H1 (cell line): Measurements from ENCODE around the gene KDM6A. TPM values are rescaled to one million over a fixed set of nuclear protein-coding genes. Genes with fewer than 3 reads are reported as not detected.

Experiments
- CTCF ChIA-PET: fragments of 300-600 bp; sonication (Branson Sonifier 250); formaldehyde crosslinking; loops from one replicate; lab custom pipeline; 2021; ENCODE audit not compliant: partially characterized antibody; lab: Charles Lee
- POLR2A ChIA-PET: fragments of 300-600 bp; sonication (Branson Sonifier 250); formaldehyde crosslinking; loops from one replicate; lab custom pipeline; 2021; ENCODE audit warnings: inconsistent platforms; ENCODE audit not compliant: partially characterized antibody; lab: Charles Lee
- DNase-seq, 2 experiments: peaks; one replicate each; pipeline versions ENCODE4 v3.0.0 to v3.0.0-alpha.2; 2010 to 2022; ENCODE audit warnings: low spot score in 2 of 2, low read depth in 1 of 2, mixed read lengths in 1 of 2
- FAIRE-seq: peaks from 2 replicates; lab custom pipeline; 2011; peaks lifted over from hg19 to GRCh38; lab: Jason Lieb, UNC
- H2AFZ ChIP-seq: 2 replicates; pipeline ENCODE4 v1.8.1; 2012; ENCODE audit warnings: low read length, inconsistent platforms
- H2AK5ac ChIP-seq: 2 replicates; pipeline ENCODE4 v1.6.1; 2013; ENCODE audit warnings: low read depth, low read length
- H2BK120ac ChIP-seq: replicated peaks from 2 replicates; pipeline ENCODE3; 2013; ENCODE audit warnings: low read depth, low read length, inconsistent platforms
- H2BK12ac ChIP-seq: 2 replicates; pipeline ENCODE4 v1.6.1; 2013; ENCODE audit warnings: low read depth, low read length
- H2BK15ac ChIP-seq: 2 replicates; pipeline ENCODE4 v1.6.1; 2013; ENCODE audit warnings: low read length
- H2BK20ac ChIP-seq: 2 replicates; pipeline ENCODE4 v1.6.1; 2013; ENCODE audit warnings: low read length
- H2BK5ac ChIP-seq: 2 replicates; pipeline ENCODE4 v1.6.1; 2013; ENCODE audit warnings: low read depth, low read length
- H3K14ac ChIP-seq: 2 replicates; pipeline ENCODE4 v1.6.1; 2013; ENCODE audit warnings: inconsistent platforms; ENCODE audit not compliant: insufficient read length
- H3K18ac ChIP-seq: 2 replicates; pipeline ENCODE4 v1.6.1; 2013; ENCODE audit warnings: low read length; ENCODE audit errors: extremely low read depth
- H3K23ac ChIP-seq: 2 replicates; pipeline ENCODE4 v1.6.1; 2013; ENCODE audit warnings: inconsistent platforms; ENCODE audit not compliant: insufficient read length
- H3K23me2 ChIP-seq: 2 replicates; pipeline ENCODE4 v1.6.1; 2013; ENCODE audit warnings: low read depth, low read length
- H3K27ac ChIP-seq: 2 replicates; pipeline ENCODE4 v1.6.1; 2011; ENCODE audit warnings: low read depth, low read length, inconsistent platforms
- H3K27me3 ChIP-seq, 4 experiments: replicated peaks in 1 of 4; 1 replicate in 1 of 4; 2 replicates in 3 of 4; pipeline versions ENCODE4 v1.6.1 to v1.8.1; 2011 to 2013; ENCODE audit warnings: low read length in 3 of 4, mild to moderate bottlenecking in 3 of 4, inconsistent platforms in 2 of 4, mixed read lengths in 2 of 4, moderate library complexity in 1 of 4; ENCODE audit not compliant: control insufficient read depth in 3 of 4, insufficient read depth in 3 of 4; ENCODE audit errors: extremely low read depth in 1 of 4
- H3K36me3 ChIP-seq, 4 experiments: 2 replicates each; pipeline versions ENCODE4 v1.6.1 to v1.8.1; 2011 to 2013; ENCODE audit warnings: mild to moderate bottlenecking in 4 of 4, low read length in 3 of 4, moderate library complexity in 2 of 4, control low read depth in 1 of 4, inconsistent platforms in 1 of 4; ENCODE audit not compliant: insufficient read depth in 4 of 4, control insufficient read depth in 2 of 4
- H3K4ac ChIP-seq: replicated peaks from 2 replicates; pipeline ENCODE3; 2013; ENCODE audit warnings: low read length, low read depth, mixed read lengths, inconsistent platforms; ENCODE audit not compliant: insufficient read length
- H3K4me1 ChIP-seq, 4 experiments: replicated peaks in 1 of 4; 1 replicate in 1 of 4; 2 replicates in 3 of 4; pipeline versions ENCODE4 v1.6.1 to v1.8.1; 2011 to 2013; ENCODE audit warnings: low read length in 3 of 4, inconsistent platforms in 2 of 4, mixed read lengths in 1 of 4; ENCODE audit not compliant: insufficient read depth in 4 of 4, control insufficient read depth in 3 of 4
- H3K4me2 ChIP-seq, 2 experiments: 2 replicates each; pipeline versions ENCODE4 v1.6.1 to v1.8.1; 2011 to 2013; ENCODE audit warnings: low read depth in 2 of 2, low read length in 2 of 2, control low read depth in 1 of 2, inconsistent platforms in 1 of 2, mild to moderate bottlenecking in 1 of 2; ENCODE audit not compliant: insufficient read depth in 1 of 2
- H3K4me3 ChIP-seq, 4 experiments: fragments of 200-600, 300-600 bp in 1 of 4; sonication (generic), shearing (Covaris generic), sonication (Bioruptor Twin) in 1 of 4; 2 replicates each; pipeline versions ENCODE4 v1.5.1 to v1.8.1; 2011 to 2016; ENCODE audit warnings: low read length in 4 of 4, low read depth in 3 of 4, control low read depth in 2 of 4, inconsistent platforms in 2 of 4, mild to moderate bottlenecking in 2 of 4, mixed read lengths in 1 of 4, moderate library complexity in 1 of 4; ENCODE audit not compliant: insufficient read depth in 2 of 4; ENCODE audit errors: extremely low read depth in 1 of 4
- H3K56ac ChIP-seq: replicated peaks from 2 replicates; pipeline ENCODE3; 2013; ENCODE audit warnings: low read depth, mild to moderate bottlenecking, mixed read lengths, low read length, inconsistent platforms; ENCODE audit not compliant: insufficient read length
- H3K79me1 ChIP-seq: 2 replicates; pipeline ENCODE4 v1.6.1; 2013; ENCODE audit warnings: low read depth, low read length, control low read depth
- H3K79me2 ChIP-seq, 2 experiments: 2 replicates each; pipeline versions ENCODE4 v1.6.1 to v1.8.1; 2012 to 2013; ENCODE audit warnings: low read length in 2 of 2, mild to moderate bottlenecking in 2 of 2, inconsistent platforms in 1 of 2; ENCODE audit not compliant: insufficient read depth in 2 of 2, control insufficient read depth in 1 of 2
- H3K9ac ChIP-seq, 4 experiments: replicated peaks in 1 of 4; 1 replicate in 1 of 4; 2 replicates in 3 of 4; pipeline versions ENCODE4 v1.6.1 to v1.8.1; 2011 to 2013; ENCODE audit warnings: low read depth in 3 of 4, low read length in 3 of 4, control low read depth in 2 of 4, mild to moderate bottlenecking in 2 of 4, moderate library complexity in 2 of 4, inconsistent platforms in 1 of 4; ENCODE audit errors: extremely low read depth in 1 of 4
- H3K9me3 ChIP-seq, 2 experiments: 2 replicates each; pipeline versions ENCODE4 v1.6.1 to v1.8.1; 2012 to 2013; ENCODE audit warnings: mild to moderate bottlenecking in 2 of 2, moderate library complexity in 2 of 2, control low read depth in 1 of 2, inconsistent platforms in 1 of 2, low read depth in 1 of 2, low read length in 1 of 2, mixed read lengths in 1 of 2; ENCODE audit not compliant: insufficient read depth in 2 of 2
- H4K20me1 ChIP-seq, 2 experiments: replicated peaks in 1 of 2; 2 replicates each; pipeline versions ENCODE3 to v1.8.1; 2011 to 2013; ENCODE audit warnings: inconsistent platforms in 2 of 2, low read length in 2 of 2, mild to moderate bottlenecking in 1 of 2; ENCODE audit not compliant: insufficient read depth in 2 of 2, control insufficient read depth in 1 of 2
- H4K5ac ChIP-seq: 2 replicates; pipeline ENCODE4 v1.6.1; 2013; ENCODE audit warnings: low read length, low read depth, mixed read lengths, inconsistent platforms; ENCODE audit not compliant: insufficient read length
- H4K8ac ChIP-seq: 2 replicates; pipeline ENCODE4 v1.8.0; 2013; ENCODE audit warnings: mild to moderate bottlenecking, moderate library complexity, low read length, inconsistent platforms; ENCODE audit not compliant: insufficient read depth; ENCODE audit errors: extremely low read depth
- H4K91ac ChIP-seq: replicated peaks from 2 replicates; pipeline ENCODE3; 2013; ENCODE audit warnings: low read length, mixed read lengths, inconsistent platforms; ENCODE audit not compliant: insufficient read length
- BCL11A ChIP-seq, 2 experiments: IDR thresholded peaks; one replicate each; pipeline ENCODE4 v1.6.1; 2011; ENCODE audit warnings: low read depth in 2 of 2, low read length in 2 of 2, mild to moderate bottlenecking in 2 of 2
- E2F6 ChIP-seq: IDR thresholded peaks from 2 replicates; pipeline ENCODE4 v1.6.1; 2012; ENCODE audit warnings: inconsistent platforms
- HDAC6 ChIP-seq: IDR thresholded peaks from one replicate; pipeline ENCODE4 v1.7.1; 2012; ENCODE audit warnings: low read depth, mild to moderate bottlenecking, inconsistent platforms, low read length, moderate library complexity
- TBP ChIP-seq: IDR thresholded peaks from 2 replicates; pipeline ENCODE4 v1.6.1; 2011; ENCODE audit warnings: low read depth, low read length, improper control_type of control experiment
- WGBS, 2 experiments: shearing (Covaris generic) in 1 of 2; methylation state at CpG; one replicate each; pipeline versions ENCODE4 v1.1.6 to v1.1.7; 2013 to 2015; ENCODE audit warnings: low lambda C conversion rate in 2 of 2, mixed read lengths in 2 of 2, inconsistent platforms in 1 of 2, low coverage in 1 of 2, missing lambda C conversion rate in 1 of 2; ENCODE audit not compliant: insufficient replicate concordance in 2 of 2, insufficient coverage in 1 of 2, insufficient read length in 1 of 2; ENCODE audit errors: extremely low coverage in 1 of 2, missing lambda C conversion rate in 1 of 2; 5-methylcytosine and 5-hydroxymethylcytosine counted together
- polyA plus RNA-seq, 7 experiments: library from polyadenylated mRNA; depleted of rRNA in 3 of 7; stranded (reverse) in 5 of 7; unstranded in 2 of 7; fragments of >200 nt in 5 of 7; fragments of 200-250 nt in 2 of 7; gene quantifications; 1 replicate in 5 of 7; 2 replicates in 1 of 7; 4 replicates in 1 of 7; pipeline versions ENCODE4 v1.2.1 to v1.2.3, GENCODE V29; 2011 to 2013; ENCODE audit warnings: missing spikeins in 2 of 7, mixed read lengths in 2 of 7
- total RNA-seq: library from RNA; stranded (reverse); fragmentation: NEBNext Ultra II Directional; extraction: Animal tissue kit (Norgen Biotek cat#: 25700); gene quantifications from 2 replicates; pipeline ENCODE4 v1.2.1, GENCODE V29; 2021

KDM6A gene
- total and polyA plus RNA-seq, 2 of the 8 experiments (the other 6 are each of a cell fraction or from before 2014, with no cell fraction given): 43.5 to 58.4 TPM

GRCh38 chrX:44961817-44962607 is 89.0 kb downstream of the KDM6A start:
- Histone ChIP-seq H3K9ac (no peak overlapping the region), H2BK5ac (no peak overlapping the region), H2BK120ac (no peak overlapping the region), H2BK15ac (no peak overlapping the region), H2AK5ac (no peak overlapping the region), H3K14ac (no peak overlapping the region), H3K23ac (no peak overlapping the region), H3K4me2 (no peak overlapping the region), H3K4me3 (no peak overlapping the region), H3K79me1 (no peaks in the 10 kb centered on the region), H3K27ac (no peak overlapping the region), H3K23me2 (no peaks in the 10 kb centered on the region), H3K79me2 (peaks cover 4 to 97% of the 10 kb centered on the region in 2 experiments), H3K4me1 (no peaks in the 10 kb centered on the region), H3K36me3 (peaks cover 2 to 41% (median 19%) of the 10 kb centered on the region in 4 experiments), H3K4ac (no peak overlapping the region), H3K18ac (no peak overlapping the region), H4K20me1 (peaks cover 6% of the 10 kb centered on the region in 2 experiments), H3K9me3 (no peaks in the 10 kb centered on the region), H4K91ac (no peak overlapping the region), H3K56ac (no peak overlapping the region), H2AFZ (no peak overlapping the region), H2BK20ac (no peak overlapping the region), H4K8ac (no peak overlapping the region), H4K5ac (no peak overlapping the region), H3K27me3 (no peaks in the 10 kb centered on the region)
- CTCF ChIA-PET: no interaction called here
- DNase-seq (no peak), FAIRE-seq (no peak)
- POLR2A ChIA-PET: interaction anchor here (0.6 kb wide), 1 partner anchor 63 kb away, joined by 3 read pairs; no protein-coding TSS in a partner anchor
- 98% methylated on average over 4 of the region's 6 CpGs; no CpG with 5 or more reads in 1 of the 2 experiments for WGBS, 2 experiments
- TF ChIP-seq TBP (no peak), HDAC6 (no peak), E2F6 (no peak), BCL11A (IDR thresholded peaks at IDR 0.05; ENCODE audit: low read depth in 2 of 2, low read length in 2 of 2) (no peak)
- TF ChIP-seq, all 59 proteins: peak for 0
- H2BK12ac ChIP-seq: no peak overlapping the region
